ELR (cell line): ENCODE data around the gene TMC1.

Experiments used
- DNase-seq: peaks from one replicate; pipeline ENCODE4 v3.0.0-alpha.2; 2015; ENCODE audit warnings: low read depth

TMC1 gene

GRCh38 chr9:72575666-72576065 is 54.3 kb downstream of the TMC1 start:
- no peak for DNase-seq

GRCh38 chr9:72576087-72576486 is 54.7 kb downstream of the TMC1 start:
- DNase-seq, result no peak

DNA sequence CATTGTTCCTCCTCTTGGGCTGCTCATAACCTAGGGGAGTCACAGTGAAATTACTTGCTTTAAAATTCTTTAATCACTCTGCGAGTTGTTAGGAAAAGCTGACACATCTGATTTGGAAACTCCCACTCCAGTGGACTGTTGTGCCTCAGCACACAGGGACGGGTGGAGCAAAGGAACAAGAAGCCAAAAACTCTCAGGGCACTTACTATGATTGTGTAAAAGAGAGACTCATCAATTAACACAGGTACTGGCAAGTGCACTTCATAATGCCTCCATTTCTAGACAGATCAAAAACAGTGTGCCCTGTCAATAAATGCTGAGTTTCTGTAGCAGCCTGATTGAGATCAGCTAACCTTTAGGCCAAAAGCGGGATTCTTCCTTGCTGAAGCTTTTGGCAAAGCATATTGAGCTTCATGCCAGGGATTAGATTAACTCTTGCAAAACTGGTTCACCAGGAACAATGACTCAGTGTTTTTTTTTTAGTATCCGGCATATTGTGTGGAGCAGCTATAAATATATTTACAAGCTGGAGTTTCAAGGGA is 55.9 kb downstream of the TMC1 start:
- peak; percentile 85 for DNase-seq

DNA sequence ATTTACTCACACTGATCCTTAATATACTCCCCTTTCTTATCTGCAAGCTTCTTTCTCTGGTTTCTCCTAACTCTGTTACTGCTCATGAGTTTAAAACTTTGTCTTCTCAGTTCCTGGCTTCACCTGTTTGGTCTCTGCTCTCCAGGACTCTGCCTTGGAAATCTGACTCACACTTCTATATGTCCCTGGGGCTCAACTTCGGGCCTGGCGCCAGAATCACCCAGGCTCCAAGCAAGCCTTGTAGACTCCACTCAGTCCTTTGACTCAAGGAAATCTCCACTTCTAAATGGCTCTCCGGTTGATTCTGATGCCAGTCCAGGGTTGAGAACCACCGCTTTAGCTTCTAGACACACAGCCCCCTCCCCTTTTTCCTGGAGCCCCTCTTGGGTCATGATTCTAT is 57.8 kb downstream of the TMC1 start:
- DNase-seq, result peak; percentile 87

DNA sequence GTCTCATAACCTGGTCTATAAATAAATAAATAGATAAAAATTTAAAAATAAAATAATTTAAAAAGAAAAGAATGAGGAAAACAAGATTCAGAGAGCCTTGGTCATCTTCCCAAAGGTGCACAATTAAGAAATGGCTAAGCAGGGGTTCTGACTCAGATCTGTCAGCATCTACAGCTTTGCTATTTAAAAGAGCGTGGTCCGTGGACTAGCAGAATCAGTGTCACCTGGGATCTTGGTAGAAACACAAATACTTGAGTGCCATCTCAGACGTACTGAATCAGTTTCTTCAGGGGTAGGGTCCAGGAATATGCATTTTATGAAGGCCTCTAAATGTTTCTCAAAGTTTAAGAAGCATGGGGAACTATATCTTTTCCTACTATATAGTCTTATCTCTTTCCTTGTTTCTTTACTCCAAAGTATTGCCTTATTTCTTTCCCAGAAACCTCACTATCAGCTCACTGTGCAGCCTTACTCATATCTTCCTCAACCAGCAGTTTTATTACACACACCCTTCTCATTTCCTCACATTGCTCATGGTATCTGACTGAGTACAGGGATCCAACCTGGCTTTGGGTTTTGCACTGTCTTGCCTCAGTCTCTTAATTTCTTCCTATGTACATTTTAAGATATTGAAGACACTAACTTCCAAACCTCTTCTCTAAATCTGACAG is 58.6 kb downstream of the TMC1 start:
- DNase-seq, result peak; percentile 79

- DNase-seq, result peak; percentile 71
Measured at GRCh38 chr9:72581694-72582093, 60.3 kb downstream of the TMC1 start.

GRCh38 chr9:72583370-72583769 is 62.0 kb downstream of the TMC1 start:
- no peak for DNase-seq

DNA sequence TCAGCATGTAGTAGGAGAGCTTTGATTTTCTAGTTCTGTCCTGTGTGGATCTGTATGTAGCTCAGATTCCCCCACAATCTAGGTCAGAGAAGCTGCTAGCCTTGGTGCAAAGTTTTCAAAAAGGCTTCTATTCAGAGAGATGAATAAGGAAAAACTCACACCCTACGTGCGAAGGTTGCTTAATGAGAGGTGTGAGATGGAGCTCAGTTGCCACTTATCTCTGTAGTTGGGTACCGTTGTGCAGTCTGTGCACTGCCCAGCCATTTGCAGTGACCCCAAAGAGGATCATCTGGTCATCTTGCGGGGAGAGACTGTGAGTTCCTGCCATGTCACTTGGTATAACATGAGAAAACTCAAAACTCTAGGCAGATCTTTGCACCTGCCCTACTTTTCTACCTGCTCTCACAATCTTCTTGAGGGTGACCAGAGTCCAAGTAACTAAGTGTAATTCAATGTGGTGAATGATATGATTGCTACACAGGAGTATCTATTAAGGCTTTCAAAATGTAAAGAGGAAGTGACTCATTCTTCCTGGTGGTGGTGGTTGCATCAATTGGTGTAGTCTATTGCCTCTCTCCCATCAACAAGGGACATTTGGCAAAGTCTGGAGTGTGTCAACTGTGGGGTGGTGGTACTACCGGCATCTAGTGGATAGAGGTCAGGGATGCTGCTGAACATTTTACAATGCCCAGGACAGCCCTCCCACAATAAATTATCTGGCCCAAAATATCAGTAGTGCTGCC is 65.2 kb downstream of the TMC1 start:
- peak; percentile 93 for DNase-seq

DNA sequence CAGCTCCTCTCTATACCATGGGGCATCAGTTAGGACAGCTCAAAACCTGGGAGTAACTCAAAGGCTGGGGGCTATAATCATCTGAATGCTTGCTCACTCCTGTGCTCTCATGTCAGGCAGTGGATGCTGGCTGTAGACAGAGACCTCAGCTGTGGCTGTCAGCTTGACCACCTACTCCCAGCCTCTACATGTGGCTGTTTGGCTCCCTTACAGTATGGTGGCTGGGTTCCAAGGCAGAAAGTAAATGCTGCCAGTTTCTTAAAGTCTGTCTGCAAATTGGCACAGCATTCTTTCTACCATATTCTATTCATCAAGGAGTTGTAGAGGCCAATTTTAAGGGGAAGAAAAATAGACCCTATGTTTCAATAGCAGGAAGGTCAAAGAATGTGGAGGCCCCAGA is 66.9 kb downstream of the TMC1 start:
- no peak for DNase-seq

DNA sequence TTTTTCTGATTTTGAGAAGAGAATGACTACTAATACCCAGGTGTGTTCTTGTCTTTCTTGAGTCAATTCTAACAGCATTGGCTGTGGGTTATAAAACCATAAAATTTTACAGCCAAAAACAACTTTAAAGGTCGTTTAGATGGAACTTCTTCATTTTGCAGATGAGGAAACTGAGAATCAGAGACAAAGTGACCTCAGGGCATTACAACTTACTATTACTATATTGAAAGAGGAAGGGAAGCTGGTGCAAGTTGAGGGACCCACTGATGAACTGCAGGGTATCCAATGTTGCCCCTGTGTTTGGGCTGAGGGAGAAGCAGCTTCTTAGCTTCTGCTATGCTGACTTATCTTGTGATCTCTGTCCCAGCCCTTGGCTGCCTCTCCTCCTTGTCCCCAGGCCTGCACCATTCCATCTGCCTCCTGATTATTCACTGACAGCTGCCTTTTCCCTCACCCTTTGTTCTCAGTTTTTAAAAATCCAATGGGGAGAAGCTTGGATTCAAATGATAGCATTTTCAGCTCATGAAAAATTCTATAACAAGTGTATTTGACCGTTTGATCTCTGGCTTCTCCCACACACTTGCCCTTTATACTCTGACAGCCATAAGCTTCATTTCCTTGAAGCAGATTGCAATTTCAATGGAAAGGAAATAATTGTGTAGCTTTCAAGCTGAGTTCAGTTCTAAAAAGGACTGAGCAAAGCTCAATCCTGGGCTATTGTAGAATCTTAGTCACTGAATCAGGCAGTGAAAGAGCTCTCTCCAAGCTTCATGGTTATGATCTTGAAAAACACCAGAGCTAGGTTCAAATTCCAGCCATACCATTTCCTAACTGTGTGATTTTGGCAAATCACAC is 68.5 kb downstream of the TMC1 start:
- DNase-seq, result no peak

GRCh38 chr9:72590824-72591223 is 69.4 kb downstream of the TMC1 start:
- DNase-seq, result no peak

DNA sequence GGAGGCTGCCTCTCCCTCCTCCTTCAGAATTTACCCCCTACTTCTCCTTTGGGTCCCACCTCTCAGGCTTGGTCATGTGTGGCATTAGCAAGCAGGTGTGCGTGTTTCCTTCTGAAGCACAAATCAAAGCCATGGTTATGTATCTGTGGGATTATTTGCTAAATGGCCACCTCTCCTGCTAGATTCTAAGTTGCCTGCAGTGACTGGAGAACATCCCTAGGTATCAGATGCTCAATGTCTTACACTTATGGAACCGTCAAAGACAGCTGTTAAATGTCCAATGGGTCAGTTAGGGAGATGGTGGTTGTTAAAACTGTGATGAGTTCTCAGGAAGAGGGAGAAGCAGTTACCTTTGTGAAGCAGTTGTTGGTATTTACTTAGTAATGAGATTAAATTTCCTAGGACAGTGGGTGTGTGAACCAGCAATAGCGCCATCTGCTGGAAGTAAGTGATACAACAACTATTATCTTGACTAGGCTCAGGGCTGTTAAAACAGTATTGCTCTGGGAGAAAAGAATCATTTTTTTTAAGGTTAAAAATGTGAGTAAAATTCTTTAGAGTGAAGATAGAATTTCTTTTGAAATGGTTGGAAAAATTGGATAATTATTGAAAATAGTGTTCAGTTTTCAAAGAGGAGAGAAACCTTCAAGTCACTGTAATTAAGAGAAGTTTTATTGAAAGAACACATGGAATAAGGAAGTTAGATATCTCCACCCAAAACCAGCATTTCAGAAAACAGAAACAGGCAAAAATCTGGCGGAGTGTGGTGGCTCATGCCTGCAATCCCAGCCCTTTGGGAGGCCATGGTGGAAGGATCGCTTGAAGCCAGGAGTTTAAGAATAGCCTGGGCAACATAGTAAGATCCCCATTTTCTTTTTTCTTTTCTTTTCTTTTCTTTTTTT is 71.3 kb downstream of the TMC1 start:
- peak; percentile 71 for DNase-seq

DNA sequence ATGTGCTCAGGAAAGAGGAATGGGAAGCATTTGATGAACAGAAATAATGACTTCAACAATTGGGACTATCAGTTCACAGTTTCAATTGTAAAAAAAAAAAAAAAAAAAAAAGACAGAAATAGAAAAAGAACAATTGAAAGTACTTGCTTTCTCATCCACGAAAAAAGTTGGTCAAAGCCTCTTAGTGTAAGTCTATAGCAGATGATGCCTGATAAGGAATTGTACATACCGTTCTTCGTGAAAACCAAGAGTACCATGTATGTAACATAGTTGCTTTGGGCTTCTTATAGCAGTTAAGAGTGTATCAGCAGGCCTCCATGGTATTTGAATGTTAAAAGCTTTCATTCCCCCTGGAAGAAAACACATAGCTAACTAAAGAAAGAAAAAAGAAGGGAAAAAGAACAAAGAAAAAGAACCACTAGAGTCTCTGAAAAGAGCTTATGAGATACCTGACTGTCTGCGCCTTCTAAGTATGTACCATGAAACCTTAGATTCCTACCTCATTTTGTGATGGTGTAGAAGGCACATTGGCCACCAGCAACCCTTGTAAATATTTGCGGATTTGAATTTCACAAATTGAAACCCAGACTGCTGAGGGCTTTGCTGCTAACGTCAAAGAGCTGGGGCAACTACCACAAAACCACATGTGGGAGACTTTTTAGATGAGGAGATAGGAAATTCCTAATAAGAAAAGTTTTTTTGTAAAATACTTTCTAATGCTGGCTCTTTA is 75.2 kb downstream of the TMC1 start:
- no peak for DNase-seq

- DNase-seq, result no peak
Measured at GRCh38 chr9:72597181-72597517, 75.7 kb downstream of the TMC1 start.

DNA sequence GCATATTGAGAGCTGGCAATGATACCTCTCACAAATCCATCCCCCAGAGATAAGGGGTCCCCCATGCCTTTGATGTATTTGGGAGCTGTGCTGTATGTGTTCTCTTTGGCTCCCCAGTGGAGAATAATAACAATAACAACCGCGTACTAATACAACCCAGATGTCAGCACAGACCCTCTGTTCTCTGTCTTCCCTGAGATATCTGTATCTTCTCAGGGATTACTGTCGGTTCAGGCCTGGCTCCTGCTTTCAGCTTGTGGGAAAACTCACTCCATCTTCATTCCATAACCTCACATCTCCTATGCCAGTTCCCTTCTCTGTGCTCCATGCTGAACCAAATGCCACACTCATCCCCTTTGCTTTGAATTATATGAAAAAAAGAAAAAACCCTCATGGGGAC is 76.2 kb downstream of the TMC1 start:
- no peak for DNase-seq

DNA sequence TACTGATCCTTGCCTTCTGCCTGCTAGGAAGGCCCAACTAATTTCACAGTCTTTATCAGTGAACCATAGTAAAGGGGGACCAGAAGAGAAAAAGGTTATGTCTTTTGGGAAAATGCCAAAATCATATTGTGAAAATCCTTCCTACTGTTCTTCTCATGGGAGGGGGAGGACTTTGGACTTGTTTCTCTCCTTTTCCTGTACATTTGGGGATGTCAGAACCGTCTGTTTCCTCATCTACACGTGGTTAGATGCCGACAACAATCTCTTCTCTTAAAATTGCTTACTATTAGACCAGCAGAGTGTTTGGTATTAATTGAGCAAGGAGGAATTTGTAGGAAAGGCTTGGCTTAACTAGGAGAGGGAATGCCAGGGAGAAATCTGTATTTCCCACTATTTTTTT is 77.2 kb downstream of the TMC1 start:
- DNase-seq, result no peak

DNA sequence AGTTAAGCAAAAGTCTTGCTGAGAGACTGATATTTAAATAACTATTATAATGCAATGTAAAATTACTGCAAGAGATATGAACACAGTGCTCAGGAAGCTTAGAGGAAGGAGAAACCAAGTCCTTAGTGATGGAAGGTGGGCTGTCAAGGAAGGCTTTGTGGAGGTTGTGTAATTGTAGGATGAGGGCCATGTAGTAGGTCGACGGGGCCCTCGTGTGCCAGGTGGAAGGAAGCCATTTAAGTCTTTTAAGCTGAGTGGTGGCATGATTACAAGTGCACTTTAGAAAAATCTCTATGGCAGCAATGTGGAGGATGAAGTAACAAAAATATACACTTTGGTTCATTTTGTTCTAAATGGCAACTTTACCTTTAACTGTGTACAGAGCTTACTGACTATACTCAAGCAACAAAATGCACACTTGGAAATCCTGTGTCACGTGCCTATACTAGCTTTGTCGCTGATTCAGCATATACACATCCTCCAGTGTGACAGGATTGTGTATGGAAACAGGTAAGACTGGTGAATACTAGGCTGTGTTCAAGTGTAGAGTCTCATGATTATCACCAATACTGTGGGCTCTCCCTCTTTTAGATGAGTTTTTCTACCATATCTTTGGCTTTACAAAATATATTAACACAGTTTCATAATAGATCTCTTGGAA is 78.6 kb downstream of the TMC1 start:
- no peak for DNase-seq

DNA sequence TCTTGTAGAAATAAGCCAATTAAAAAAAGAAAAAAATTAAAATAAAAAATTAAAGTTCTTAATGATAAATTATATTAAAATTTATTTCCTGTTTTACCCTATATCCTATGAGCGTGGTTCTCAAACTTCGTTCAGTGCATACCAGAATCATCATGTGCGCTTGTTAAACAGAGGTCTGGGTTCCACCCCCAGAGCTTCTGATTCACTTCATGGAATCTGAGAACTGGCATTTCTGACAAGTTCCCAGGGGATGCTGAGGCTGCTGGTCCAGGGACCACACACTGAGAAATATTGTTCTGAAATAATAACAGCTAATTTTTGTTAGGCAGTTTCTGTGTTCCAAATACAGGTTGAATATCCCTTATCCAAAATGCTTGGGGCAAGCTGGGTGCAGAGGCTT is 79.3 kb downstream of the TMC1 start:
- no peak for DNase-seq

- no peak for DNase-seq
Measured at GRCh38 chr9:72601615-72602014, 80.2 kb downstream of the TMC1 start.

- no peak for DNase-seq
Measured at GRCh38 chr9:72612449-72612848, 91.0 kb downstream of the TMC1 start.
